SK-N-SH treated with all-trans-retinoic acid at 6 μM for 48 hours (cell line): Measurements from ENCODE around the gene PPM1B.
A peak's percentile ranks its signal among the peaks of the same experiment; 100 is the strongest.

ENCODE experiments used
- ATAC-seq: fragments of 200-7000 bp; cut with Tn5 transposase; 3 replicates; pipeline ENCODE4 v1.9.1; 2020; ENCODE audit warnings: mild to moderate bottlenecking, moderate library complexity
- ARNTL ChIP-seq: fragments of 450-650 bp; formaldehyde crosslinking; IDR thresholded peaks from 2 replicates; pipeline ENCODE4 v1.5.0; 2020; ENCODE audit warnings: low read depth, mild to moderate bottlenecking, moderate library complexity, borderline replicate concordance
- BACH2 ChIP-seq: fragments of 250-450 bp; sonication (Bioruptor Pico); IDR thresholded peaks from 2 replicates; pipeline ENCODE4 v1.9.0; 2021; ENCODE audit warnings: mild to moderate bottlenecking, borderline replicate concordance
- CSDC2 ChIP-seq: fragments of 250-450 bp; sonication (Bioruptor Pico); IDR thresholded peaks from 2 replicates; pipeline ENCODE4 v1.5.0; 2020; ENCODE audit warnings: mild to moderate bottlenecking, moderate library complexity
- ESRRG ChIP-seq: fragments of 250-450 bp; sonication (Bioruptor Pico); IDR thresholded peaks from 2 replicates; pipeline ENCODE4 v1.6.1; 2021; ENCODE audit warnings: mild to moderate bottlenecking
- ISL1 ChIP-seq: fragments of 250-450 bp; sonication (Bioruptor Pico); IDR thresholded peaks from 2 replicates; pipeline ENCODE4 v2.1.2; 2022; ENCODE audit warnings: mild to moderate bottlenecking, moderate library complexity
- OSR1 ChIP-seq: fragments of 250-450 bp; sonication (Bioruptor Pico); IDR thresholded peaks from 2 replicates; pipeline ENCODE4 v1.8.0; 2022; ENCODE audit warnings: moderate library complexity, mild to moderate bottlenecking, inconsistent platforms
- PPARA ChIP-seq: fragments of 250-450 bp; sonication (Bioruptor Pico); IDR thresholded peaks from 2 replicates; pipeline ENCODE4 v1.5.0; 2020; ENCODE audit warnings: mild to moderate bottlenecking, borderline replicate concordance
- RARB ChIP-seq: fragments of 250-450 bp; sonication (Bioruptor Pico); IDR thresholded peaks from 2 replicates; pipeline ENCODE4 v1.8.0; 2021; ENCODE audit warnings: mild to moderate bottlenecking, moderate library complexity
- TCF4 ChIP-seq: fragments of 250-450 bp; sonication (Bioruptor Pico); IDR thresholded peaks from 2 replicates; pipeline ENCODE4 v1.8.0; 2021; ENCODE audit warnings: mild to moderate bottlenecking, moderate library complexity, borderline replicate concordance
- TOX ChIP-seq: fragments of 250-450 bp; sonication (Bioruptor Pico); IDR thresholded peaks from 2 replicates; pipeline ENCODE4 v1.8.0; 2021; ENCODE audit warnings: mild to moderate bottlenecking, moderate library complexity, borderline replicate concordance
- ZC3H10 ChIP-seq: fragments of 250-450 bp; sonication (Bioruptor Pico); IDR thresholded peaks from 2 replicates; pipeline ENCODE4 v1.5.1; 2021; ENCODE audit warnings: mild to moderate bottlenecking, moderate library complexity
- ZFP3 ChIP-seq: fragments of 250-450 bp; sonication (Bioruptor Pico); IDR thresholded peaks from 2 replicates; pipeline ENCODE4 v1.5.0; 2020; ENCODE audit warnings: mild to moderate bottlenecking, moderate library complexity
- ZNF8 ChIP-seq: fragments of 450-650 bp; formaldehyde crosslinking; IDR thresholded peaks from 2 replicates; pipeline ENCODE4 v1.5.0; 2020; ENCODE audit warnings: mild to moderate bottlenecking, moderate library complexity
- TF ChIP-seq, protein P1 (sequence below): fragments of 250-450 bp; sonication (Bioruptor Pico); IDR thresholded peaks from 2 replicates; pipeline ENCODE4 v1.5.1; 2020; ENCODE audit warnings: low read depth, mild to moderate bottlenecking, moderate library complexity
- TF ChIP-seq, protein P2 (sequence below): fragments of 250-450 bp; sonication (Bioruptor Pico); IDR thresholded peaks from 2 replicates; pipeline ENCODE4 v1.8.0; 2020; ENCODE audit warnings: mild to moderate bottlenecking, moderate library complexity, borderline replicate concordance
- TF ChIP-seq, protein P3 (sequence below): fragments of 250-450 bp; sonication (Bioruptor Pico); IDR thresholded peaks from 2 replicates; pipeline ENCODE4 v1.5.1; 2021; ENCODE audit warnings: mild to moderate bottlenecking, moderate library complexity
- TF ChIP-seq, protein P4 (sequence below): fragments of 250-450 bp; sonication (Bioruptor Pico); IDR thresholded peaks from 2 replicates; pipeline ENCODE4 v1.5.0; 2020; ENCODE audit warnings: mild to moderate bottlenecking, moderate library complexity
- TF ChIP-seq, protein P5 (sequence below): fragments of 250-450 bp; sonication (Bioruptor Pico); IDR thresholded peaks from 2 replicates; pipeline ENCODE4 v1.8.0; 2021; ENCODE audit warnings: low read depth, mild to moderate bottlenecking, moderate library complexity, borderline replicate concordance

The PPM1B gene

DNA sequence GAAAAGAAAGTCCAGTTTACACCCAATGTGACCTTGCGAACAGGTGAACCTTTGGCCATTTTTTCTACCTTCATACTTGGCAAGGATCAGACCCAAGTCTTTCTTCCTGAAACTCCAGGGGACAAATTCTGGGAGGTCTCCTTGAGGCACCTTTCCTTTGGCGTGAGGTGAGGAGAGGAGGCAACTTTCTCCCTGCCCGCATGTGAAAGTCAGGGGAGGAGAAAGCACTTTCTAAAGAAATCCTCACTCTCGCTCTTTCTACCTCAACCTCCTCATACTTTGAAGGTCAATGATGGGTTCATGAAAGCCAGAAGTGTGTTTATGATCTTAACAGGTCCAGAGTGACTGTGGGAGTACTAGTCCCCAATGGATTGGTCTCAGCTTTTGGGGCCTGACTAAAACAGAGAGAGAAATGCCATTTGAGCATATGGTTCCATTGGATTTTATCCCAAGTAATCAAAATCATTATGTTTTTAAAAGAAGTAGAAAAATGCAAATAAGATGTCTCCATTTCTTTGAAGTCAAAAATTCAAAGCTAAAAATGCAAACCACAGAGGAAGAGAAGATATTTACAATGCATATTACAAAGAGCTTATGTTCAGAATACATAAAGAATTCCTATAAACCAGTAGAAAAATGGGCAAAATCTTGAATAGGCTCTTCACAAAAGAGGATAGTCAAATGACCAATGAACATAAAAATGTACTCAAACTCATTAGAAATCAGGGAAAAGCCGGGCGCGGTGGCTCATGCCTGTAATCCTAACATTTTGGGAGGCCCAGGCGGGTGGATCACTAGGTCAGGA is 15.6 kb upstream of the PPM1B start:
- TF ChIP-seq ISL1 (CRISPR knock-in tag) (no peak), CSDC2 (no peak), ESRRG (CRISPR knock-in tag) (no peak), ZFP3 (CRISPR knock-in tag) (no peak), TCF4 (CRISPR knock-in tag) (no peak), ARNTL (CRISPR knock-in tag) (no peak), PPARA (CRISPR knock-in tag) (no peak), OSR1 (CRISPR knock-in tag) (no peak)
- TF ChIP-seq, protein P1, sequence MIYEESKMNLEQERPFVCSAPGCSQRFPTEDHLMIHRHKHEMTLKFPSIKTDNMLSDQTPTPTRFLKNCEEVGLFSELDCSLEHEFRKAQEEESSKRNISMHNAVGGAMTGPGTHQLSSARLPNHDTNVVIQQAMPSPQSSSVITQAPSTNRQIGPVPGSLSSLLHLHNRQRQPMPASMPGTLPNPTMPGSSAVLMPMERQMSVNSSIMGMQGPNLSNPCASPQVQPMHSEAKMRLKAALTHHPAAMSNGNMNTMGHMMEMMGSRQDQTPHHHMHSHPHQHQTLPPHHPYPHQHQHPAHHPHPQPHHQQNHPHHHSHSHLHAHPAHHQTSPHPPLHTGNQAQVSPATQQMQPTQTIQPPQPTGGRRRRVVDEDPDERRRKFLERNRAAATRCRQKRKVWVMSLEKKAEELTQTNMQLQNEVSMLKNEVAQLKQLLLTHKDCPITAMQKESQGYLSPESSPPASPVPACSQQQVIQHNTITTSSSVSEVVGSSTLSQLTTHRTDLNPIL (CRISPR knock-in tag) = no peak
- TF ChIP-seq, protein P2, sequence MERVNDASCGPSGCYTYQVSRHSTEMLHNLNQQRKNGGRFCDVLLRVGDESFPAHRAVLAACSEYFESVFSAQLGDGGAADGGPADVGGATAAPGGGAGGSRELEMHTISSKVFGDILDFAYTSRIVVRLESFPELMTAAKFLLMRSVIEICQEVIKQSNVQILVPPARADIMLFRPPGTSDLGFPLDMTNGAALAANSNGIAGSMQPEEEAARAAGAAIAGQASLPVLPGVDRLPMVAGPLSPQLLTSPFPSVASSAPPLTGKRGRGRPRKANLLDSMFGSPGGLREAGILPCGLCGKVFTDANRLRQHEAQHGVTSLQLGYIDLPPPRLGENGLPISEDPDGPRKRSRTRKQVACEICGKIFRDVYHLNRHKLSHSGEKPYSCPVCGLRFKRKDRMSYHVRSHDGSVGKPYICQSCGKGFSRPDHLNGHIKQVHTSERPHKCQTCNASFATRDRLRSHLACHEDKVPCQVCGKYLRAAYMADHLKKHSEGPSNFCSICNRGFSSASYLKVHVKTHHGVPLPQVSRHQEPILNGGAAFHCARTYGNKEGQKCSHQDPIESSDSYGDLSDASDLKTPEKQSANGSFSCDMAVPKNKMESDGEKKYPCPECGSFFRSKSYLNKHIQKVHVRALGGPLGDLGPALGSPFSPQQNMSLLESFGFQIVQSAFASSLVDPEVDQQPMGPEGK = no peak
- TF ChIP-seq, protein P3, sequence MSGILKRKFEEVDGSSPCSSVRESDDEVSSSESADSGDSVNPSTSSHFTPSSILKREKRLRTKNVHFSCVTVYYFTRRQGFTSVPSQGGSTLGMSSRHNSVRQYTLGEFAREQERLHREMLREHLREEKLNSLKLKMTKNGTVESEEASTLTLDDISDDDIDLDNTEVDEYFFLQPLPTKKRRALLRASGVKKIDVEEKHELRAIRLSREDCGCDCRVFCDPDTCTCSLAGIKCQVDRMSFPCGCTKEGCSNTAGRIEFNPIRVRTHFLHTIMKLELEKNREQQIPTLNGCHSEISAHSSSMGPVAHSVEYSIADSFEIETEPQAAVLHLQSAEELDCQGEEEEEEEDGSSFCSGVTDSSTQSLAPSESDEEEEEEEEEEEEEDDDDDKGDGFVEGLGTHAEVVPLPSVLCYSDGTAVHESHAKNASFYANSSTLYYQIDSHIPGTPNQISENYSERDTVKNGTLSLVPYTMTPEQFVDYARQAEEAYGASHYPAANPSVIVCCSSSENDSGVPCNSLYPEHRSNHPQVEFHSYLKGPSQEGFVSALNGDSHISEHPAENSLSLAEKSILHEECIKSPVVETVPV = no peak
- ATAC-seq = no peak

DNA sequence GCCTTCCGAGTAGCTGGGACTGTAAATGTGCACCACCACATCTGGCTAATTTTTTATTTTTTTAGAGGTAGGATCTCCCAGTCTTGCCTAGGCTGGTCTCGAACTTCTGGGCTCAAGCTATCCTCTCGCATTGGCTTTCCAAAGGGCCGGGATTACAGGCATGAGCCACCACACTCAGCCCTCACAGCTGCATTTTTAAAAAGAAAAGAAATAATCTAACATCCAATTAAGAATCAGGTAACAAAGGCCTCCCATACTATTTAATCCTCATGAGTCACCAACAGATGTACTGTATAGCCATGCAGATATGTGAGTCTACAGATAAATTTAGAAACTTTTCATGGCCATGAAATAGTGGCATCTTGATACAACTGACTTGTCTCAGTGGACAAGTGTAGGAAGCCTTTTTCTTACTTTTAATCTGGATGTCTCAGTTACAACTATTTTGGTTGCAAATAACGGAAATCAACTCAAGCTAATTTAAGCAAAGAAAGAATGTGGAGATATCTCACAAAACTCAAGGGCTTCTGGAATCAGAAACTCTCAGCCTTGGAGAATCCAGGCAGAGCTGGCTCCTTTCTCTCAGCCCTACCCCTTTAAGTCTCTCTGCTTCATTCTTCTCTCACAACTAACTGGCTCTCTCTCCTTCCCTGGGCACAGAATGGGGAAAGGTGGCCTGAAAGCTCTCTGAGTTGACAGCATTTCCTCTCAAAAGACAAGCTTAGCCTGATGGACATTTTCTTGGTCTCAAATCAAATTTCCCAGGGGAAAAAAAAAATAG is 12.8 kb upstream of the PPM1B start:
- TF ChIP-seq, protein P4, sequence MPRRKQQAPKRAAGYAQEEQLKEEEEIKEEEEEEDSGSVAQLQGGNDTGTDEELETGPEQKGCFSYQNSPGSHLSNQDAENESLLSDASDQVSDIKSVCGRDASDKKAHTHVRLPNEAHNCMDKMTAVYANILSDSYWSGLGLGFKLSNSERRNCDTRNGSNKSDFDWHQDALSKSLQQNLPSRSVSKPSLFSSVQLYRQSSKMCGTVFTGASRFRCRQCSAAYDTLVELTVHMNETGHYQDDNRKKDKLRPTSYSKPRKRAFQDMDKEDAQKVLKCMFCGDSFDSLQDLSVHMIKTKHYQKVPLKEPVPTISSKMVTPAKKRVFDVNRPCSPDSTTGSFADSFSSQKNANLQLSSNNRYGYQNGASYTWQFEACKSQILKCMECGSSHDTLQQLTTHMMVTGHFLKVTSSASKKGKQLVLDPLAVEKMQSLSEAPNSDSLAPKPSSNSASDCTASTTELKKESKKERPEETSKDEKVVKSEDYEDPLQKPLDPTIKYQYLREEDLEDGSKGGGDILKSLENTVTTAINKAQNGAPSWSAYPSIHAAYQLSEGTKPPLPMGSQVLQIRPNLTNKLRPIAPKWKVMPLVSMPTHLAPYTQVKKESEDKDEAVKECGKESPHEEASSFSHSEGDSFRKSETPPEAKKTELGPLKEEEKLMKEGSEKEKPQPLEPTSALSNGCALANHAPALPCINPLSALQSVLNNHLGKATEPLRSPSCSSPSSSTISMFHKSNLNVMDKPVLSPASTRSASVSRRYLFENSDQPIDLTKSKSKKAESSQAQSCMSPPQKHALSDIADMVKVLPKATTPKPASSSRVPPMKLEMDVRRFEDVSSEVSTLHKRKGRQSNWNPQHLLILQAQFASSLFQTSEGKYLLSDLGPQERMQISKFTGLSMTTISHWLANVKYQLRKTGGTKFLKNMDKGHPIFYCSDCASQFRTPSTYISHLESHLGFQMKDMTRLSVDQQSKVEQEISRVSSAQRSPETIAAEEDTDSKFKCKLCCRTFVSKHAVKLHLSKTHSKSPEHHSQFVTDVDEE (CRISPR knock-in tag) = no peak
- TF ChIP-seq OSR1 (CRISPR knock-in tag) (no peak), BACH2 (CRISPR knock-in tag) (no peak)
- TF ChIP-seq, all 23 proteins: peak for 0
- ATAC-seq = peak; percentile 84

DNA sequence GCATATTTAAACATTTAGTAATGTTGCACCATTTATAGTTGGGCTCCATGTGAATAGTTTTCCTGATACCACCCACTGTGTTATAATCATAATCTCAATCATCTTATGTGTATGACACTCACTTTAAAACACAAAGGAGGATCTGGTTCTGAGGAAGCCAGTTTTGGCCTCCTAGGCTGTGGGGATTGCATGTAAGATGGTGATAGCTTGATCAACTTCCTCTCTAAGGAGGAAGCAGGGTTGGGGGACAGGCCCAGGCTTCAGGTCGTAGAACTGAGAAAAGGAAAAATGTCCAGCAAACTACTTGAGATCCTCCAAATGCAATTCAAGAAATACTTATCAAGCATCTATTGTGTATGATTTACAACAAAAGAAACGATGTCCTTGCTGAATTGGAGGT is 4.9 kb upstream of the PPM1B start:
- ATAC-seq = no peak
- TF ChIP-seq, protein P5, sequence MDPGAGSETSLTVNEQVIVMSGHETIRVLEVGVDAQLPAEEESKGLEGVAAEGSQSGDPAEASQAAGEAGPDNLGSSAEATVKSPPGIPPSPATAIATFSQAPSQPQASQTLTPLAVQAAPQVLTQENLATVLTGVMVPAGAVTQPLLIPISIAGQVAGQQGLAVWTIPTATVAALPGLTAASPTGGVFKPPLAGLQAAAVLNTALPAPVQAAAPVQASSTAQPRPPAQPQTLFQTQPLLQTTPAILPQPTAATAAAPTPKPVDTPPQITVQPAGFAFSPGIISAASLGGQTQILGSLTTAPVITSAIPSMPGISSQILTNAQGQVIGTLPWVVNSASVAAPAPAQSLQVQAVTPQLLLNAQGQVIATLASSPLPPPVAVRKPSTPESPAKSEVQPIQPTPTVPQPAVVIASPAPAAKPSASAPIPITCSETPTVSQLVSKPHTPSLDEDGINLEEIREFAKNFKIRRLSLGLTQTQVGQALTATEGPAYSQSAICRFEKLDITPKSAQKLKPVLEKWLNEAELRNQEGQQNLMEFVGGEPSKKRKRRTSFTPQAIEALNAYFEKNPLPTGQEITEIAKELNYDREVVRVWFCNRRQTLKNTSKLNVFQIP (CRISPR knock-in tag) = no peak
- TF ChIP-seq TCF4 (CRISPR knock-in tag) (no peak), ZNF8 (no peak), ISL1 (CRISPR knock-in tag) (no peak), ESRRG (CRISPR knock-in tag) (no peak), ZFP3 (CRISPR knock-in tag) (no peak), TOX (CRISPR knock-in tag) (no peak), RARB (CRISPR knock-in tag) (no peak), ZC3H10 (no peak)
- TF ChIP-seq, protein P2 = no peak
- TF ChIP-seq, protein P1 (CRISPR knock-in tag) = no peak
- TF ChIP-seq, protein P3 = no peak
